OCI-LY7 (cell line): Measurements from ENCODE around the gene CYB561. TPM values are rescaled to one million over a fixed set of nuclear protein-coding genes. Genes with fewer than 3 reads are reported as not detected.

ENCODE experiments used
- BruUV-seq: library from RNA; stranded (reverse); fragments of 400-500 nt; replicated peaks from 2 replicates; lab custom pipeline; 2021; lab: Mats Ljungman, UMichigan
- CTCF ChIA-PET: fragments of 300-600 bp; sonication (Branson Sonifier 250); formaldehyde crosslinking; loops from one replicate; lab custom pipeline; 2022; ENCODE audit warnings: antibody characterized with exemption; ENCODE audit not compliant: unreplicated experiment; lab: Charles Lee
- POLR2A ChIA-PET: fragments of 300-600 bp; sonication (Branson Sonifier 250); formaldehyde crosslinking; loops from one replicate; lab custom pipeline; 2022; ENCODE audit warnings: antibody characterized with exemption; lab: Charles Lee
- DNase-seq: peaks from one replicate; pipeline ENCODE4 v3.0.0-alpha.2; 2015; ENCODE audit warnings: low spot score
- H2AFZ ChIP-seq: fragments of 200-600 bp; sonication (generic), shearing (Covaris generic); 2 replicates; pipeline ENCODE4 v1.6.1; 2014; ENCODE audit warnings: mild to moderate bottlenecking, antibody characterized with exemption, low read length, moderate library complexity
- H3K27ac ChIP-seq: fragments of 200-600 bp; sonication (generic); 2 replicates; pipeline ENCODE4 v1.5.1; 2014; ENCODE audit warnings: mixed run types, low read depth, mild to moderate bottlenecking, moderate library complexity, low read length, inconsistent platforms; ENCODE audit not compliant: poor library complexity, severe bottlenecking
- H3K36me3 ChIP-seq: fragments of 200-600 bp; sonication (generic); 2 replicates; pipeline ENCODE4 v1.6.1; 2014; ENCODE audit warnings: mild to moderate bottlenecking, antibody characterized with exemption, low read length, moderate library complexity, mixed read lengths; ENCODE audit not compliant: insufficient read depth
- H3K4me1 ChIP-seq: fragments of 200-600 bp; sonication (generic); 2 replicates; pipeline ENCODE4 v1.5.1; 2014; ENCODE audit warnings: mild to moderate bottlenecking, low read length; ENCODE audit not compliant: insufficient read depth, poor library complexity, severe bottlenecking
- H3K4me2 ChIP-seq: fragments of 200-600 bp; sonication (generic); 2 replicates; pipeline ENCODE4 v1.6.1; 2014; ENCODE audit warnings: mild to moderate bottlenecking, low read length
- H3K4me3 ChIP-seq: fragments of 200-600 bp; sonication (generic); 2 replicates; pipeline ENCODE4 v1.5.1; 2014; ENCODE audit warnings: mild to moderate bottlenecking, low read depth, low read length; ENCODE audit not compliant: poor library complexity, severe bottlenecking
- H3K79me2 ChIP-seq: fragments of 200-600 bp; sonication (generic); 2 replicates; pipeline ENCODE4 v1.6.1; 2016; ENCODE audit warnings: low read depth, mild to moderate bottlenecking, low read length, moderate library complexity, mixed read lengths; ENCODE audit not compliant: insufficient read depth
- H3K9me2 ChIP-seq: fragments of 200-600 bp; sonication (generic); 2 replicates; pipeline ENCODE4 v1.6.1; 2016; ENCODE audit warnings: mild to moderate bottlenecking, low read length, mixed read lengths; ENCODE audit not compliant: insufficient read depth
- H3K9me3 ChIP-seq: fragments of 200-600 bp; sonication (generic); 2 replicates; pipeline ENCODE4 v1.6.1; 2014; ENCODE audit warnings: mild to moderate bottlenecking, mixed run types, low read length, mixed read lengths
- H4K20me1 ChIP-seq: fragments of 200-600 bp; sonication (generic); 2 replicates; pipeline ENCODE4 v1.6.1; 2014; ENCODE audit warnings: mild to moderate bottlenecking, antibody characterized with exemption, low read length, moderate library complexity, mixed read lengths; ENCODE audit not compliant: insufficient read depth
- EZH2phosphoT487 ChIP-seq: fragments of 200-600 bp; sonication (generic); IDR thresholded peaks from 2 replicates; pipeline ENCODE4 v1.6.1; 2018; ENCODE audit warnings: low read depth, borderline replicate concordance, mild to moderate bottlenecking, mixed run types, antibody characterized with exemption, low read length, moderate library complexity, mixed read lengths
- intact Hi-C: fragments of 100-400 bp; cut with micrococcal nuclease; formaldehyde crosslinking; loops from one replicate; pipeline ENCODE4 v1.10.0; 2022; ENCODE audit not compliant: unreplicated experiment
- total RNA-seq, 2 experiments: library from RNA; depleted of rRNA in 1 of 2; stranded (reverse); fragments of >200 nt in 1 of 2; shearing (Covaris generic) in 1 of 2; gene quantifications; 2 replicates each; pipeline ENCODE4 v1.2.3, GENCODE V29; 2014 to 2022
- TF ChIP-seq, protein P1 (sequence below): fragments of 200-600 bp; sonication (generic); conservative IDR thresholded peaks from 2 replicates; pipeline ENCODE4 v1.5.1; 2014; ENCODE audit warnings: mild to moderate bottlenecking, antibody characterized with exemption, low read length, moderate library complexity, mixed read lengths

The CYB561 gene
- total RNA-seq, 2 experiments from 2014 or later, result not detected

DNA sequence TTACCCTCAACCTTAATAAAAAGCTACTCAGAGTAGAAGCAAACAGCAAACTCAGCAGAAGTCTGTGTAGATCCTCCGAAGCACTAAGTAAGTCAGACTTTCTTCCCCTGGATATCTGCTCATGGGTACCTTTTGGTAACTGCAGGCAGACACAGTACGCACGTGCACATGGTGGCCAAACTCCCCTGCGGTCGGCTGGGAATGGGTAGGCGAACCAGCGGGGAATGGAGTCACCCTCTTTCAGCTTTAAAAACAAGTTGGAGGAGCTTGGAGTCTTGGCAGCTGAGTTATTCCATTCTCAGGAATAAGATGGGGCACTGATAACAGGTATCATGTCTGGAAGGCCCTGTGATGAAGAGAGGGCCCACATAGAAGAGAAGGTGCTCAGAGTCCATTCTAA, 16.3 kb downstream of the CYB561 start:
- TF ChIP-seq, protein P1, sequence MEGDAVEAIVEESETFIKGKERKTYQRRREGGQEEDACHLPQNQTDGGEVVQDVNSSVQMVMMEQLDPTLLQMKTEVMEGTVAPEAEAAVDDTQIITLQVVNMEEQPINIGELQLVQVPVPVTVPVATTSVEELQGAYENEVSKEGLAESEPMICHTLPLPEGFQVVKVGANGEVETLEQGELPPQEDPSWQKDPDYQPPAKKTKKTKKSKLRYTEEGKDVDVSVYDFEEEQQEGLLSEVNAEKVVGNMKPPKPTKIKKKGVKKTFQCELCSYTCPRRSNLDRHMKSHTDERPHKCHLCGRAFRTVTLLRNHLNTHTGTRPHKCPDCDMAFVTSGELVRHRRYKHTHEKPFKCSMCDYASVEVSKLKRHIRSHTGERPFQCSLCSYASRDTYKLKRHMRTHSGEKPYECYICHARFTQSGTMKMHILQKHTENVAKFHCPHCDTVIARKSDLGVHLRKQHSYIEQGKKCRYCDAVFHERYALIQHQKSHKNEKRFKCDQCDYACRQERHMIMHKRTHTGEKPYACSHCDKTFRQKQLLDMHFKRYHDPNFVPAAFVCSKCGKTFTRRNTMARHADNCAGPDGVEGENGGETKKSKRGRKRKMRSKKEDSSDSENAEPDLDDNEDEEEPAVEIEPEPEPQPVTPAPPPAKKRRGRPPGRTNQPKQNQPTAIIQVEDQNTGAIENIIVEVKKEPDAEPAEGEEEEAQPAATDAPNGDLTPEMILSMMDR, result no peak
- no peak for TF ChIP-seq EZH2phosphoT487
- H3K27ac ChIP-seq, result no peak overlapping the region
- no peaks in the 10 kb centered on the region for H3K36me3 ChIP-seq
- no TSS peak for BruUV-seq
- no peak overlapping the region for H2AFZ ChIP-seq
- H3K79me2 ChIP-seq, result no peaks in the 10 kb centered on the region
- no peaks in the 10 kb centered on the region for H3K9me3 ChIP-seq
- no peak overlapping the region for H3K4me3 ChIP-seq
- intact Hi-C loops, result loop anchor here (5.0 kb wide), 1 partner anchor 268 kb away; no protein-coding TSS in a partner anchor
- no peak for DNase-seq
- ChIA-PET CTCF (no interaction called here), POLR2A (interaction anchor here (0.7 kb wide), 1 partner anchor 77 kb away, joined by 3 read pairs; no protein-coding TSS in a partner anchor)
- no peak overlapping the region for H3K4me2 ChIP-seq
- H3K9me2 ChIP-seq, result no peaks in the 10 kb centered on the region
- H3K4me1 ChIP-seq, result peaks cover 14% of the 10 kb centered on the region
- H4K20me1 ChIP-seq, result no peaks in the 10 kb centered on the region

DNA sequence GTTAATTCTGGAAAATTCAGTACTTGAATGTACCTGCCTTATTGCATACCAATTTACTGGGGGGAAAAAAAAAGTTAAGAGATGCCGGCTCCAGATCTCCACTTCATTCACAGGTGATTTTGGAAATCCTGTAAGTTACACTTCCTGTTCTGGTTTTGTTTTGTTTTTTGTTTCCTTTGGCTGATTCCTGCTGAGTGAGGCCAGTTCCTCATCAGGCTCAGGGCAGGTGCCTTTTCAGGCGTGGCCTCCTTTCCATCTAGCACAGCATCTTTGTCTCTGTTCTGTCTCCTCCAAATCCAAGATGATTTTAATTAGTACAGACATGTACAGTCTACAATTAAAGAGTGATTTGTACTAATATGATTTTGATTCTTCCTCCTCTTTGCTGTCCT, 19.2 kb downstream of the CYB561 start:
- H3K4me2 ChIP-seq, result no peak overlapping the region
- DNase-seq, result peak; percentile 19
- H3K9me2 ChIP-seq, result no peaks in the 10 kb centered on the region
- intact Hi-C loops, result loop anchor here (5.0 kb wide), 1 partner anchor 270 kb away; no protein-coding TSS in a partner anchor
- ChIA-PET POLR2A (interaction anchor here (1.0 kb wide), 1 partner anchor 185 kb away, joined by 3 read pairs; no protein-coding TSS in a partner anchor), CTCF (no interaction called here)
- TF ChIP-seq, protein P1, result no peak
- TF ChIP-seq EZH2phosphoT487, result no peak
- BruUV-seq, result no TSS peak
- no peak overlapping the region for H3K27ac ChIP-seq
- H3K4me1 ChIP-seq, result peaks cover 14% of the 10 kb centered on the region
- H3K36me3 ChIP-seq, result no peaks in the 10 kb centered on the region
- H3K79me2 ChIP-seq, result no peaks in the 10 kb centered on the region
- no peak overlapping the region for H2AFZ ChIP-seq
- H4K20me1 ChIP-seq, result no peaks in the 10 kb centered on the region
- H3K4me3 ChIP-seq, result no peak overlapping the region
- H3K9me3 ChIP-seq, result no peaks in the 10 kb centered on the region
